MM.1S (cell line): ENCODE results near the gene ARPP21.

Experiments
- CTCF ChIP-seq: fragments of 300-600 bp; sonication (generic); IDR thresholded peaks from 2 replicates; pipeline ENCODE4 v1.5.1; 2016; ENCODE audit warnings: antibody characterized with exemption, low read length, mixed read lengths
- EZH2 ChIP-seq: fragments of 300-600 bp; sonication (generic); optimal IDR thresholded peaks from 2 replicates; pipeline ENCODE3; 2017; ENCODE audit warnings: low read depth, mild to moderate bottlenecking, antibody characterized with exemption, low read length, mixed read lengths

DNA sequence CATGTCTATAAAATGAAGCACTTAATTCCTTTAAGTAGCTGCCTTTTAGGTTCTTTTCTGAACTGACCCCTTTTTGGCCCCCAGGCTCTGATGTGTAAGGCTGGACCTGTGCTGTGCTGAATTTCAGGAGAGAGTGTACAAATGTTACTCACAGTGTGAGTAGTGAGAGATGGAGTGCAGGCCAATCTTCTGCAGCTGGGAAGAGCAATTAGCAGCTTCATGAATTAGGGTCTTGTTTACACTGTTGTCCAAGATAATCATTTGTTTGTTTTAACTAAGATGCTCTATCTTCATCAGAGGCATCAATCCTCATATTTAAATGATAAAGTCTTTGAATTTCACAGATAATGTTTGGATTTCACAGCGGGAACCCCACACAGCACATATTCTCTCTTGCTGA, 19.4 kb downstream of the ARPP21 start:
- no peak for TF ChIP-seq CTCF
- TF ChIP-seq EZH2 = no peak
